Naive thymus-derived CD8-positive, alpha-beta T cell (primary cell): ENCODE measurements around the gene EID1. TPM values are rescaled to one million over a fixed set of nuclear protein-coding genes. Genes with fewer than 3 reads are reported as not detected.

Source experiments
- ATAC-seq, 2 donors: fragments of 150-1000 bp; cut with Tn5 transposase in 1 of 2; sonication (Bioruptor Pico), chemical (Tn5 transposase) in 1 of 2; 1 replicate in 1 of 2; 2 replicates in 1 of 2; pipeline ENCODE4 v1.10.0; 2021; ENCODE audit warnings: mild to moderate bottlenecking in 2 of 2, moderate library complexity in 2 of 2
- POLR2A ChIA-PET: fragments of 350-600 bp; sonication (Branson Sonifier 250); formaldehyde crosslinking; loops from one replicate; lab custom pipeline; 2021; ENCODE audit warnings: antibody characterized with exemption; lab: Charles Lee
- DNase-seq, 10 donors: peaks; one replicate each; pipeline versions ENCODE4 v3.0.0 to v3.0.0-alpha.2; 2020 to 2022
- H3K27ac Mint-ChIP-seq, 10 donors: one replicate each; pipeline ENCODE4 v1.8.0; 2020 to 2022; ENCODE audit warnings: mild to moderate bottlenecking in 10 of 10, mixed read lengths in 10 of 10, moderate library complexity in 4 of 10, inconsistent platforms in 1 of 10
- H3K27me3 Mint-ChIP-seq, 5 donors: one replicate each; pipeline ENCODE4 v1.8.0; 2021 to 2022; ENCODE audit warnings: mixed read lengths in 5 of 5
- H3K36me3 Mint-ChIP-seq, 3 donors: one replicate each; pipeline ENCODE4 v1.8.0; 2020 to 2022; ENCODE audit warnings: mixed read lengths in 3 of 3, mild to moderate bottlenecking in 2 of 3, inconsistent platforms in 1 of 3
- H3K4me1 Mint-ChIP-seq, 4 donors: one replicate each; pipeline ENCODE4 v1.8.0; 2021 to 2022; ENCODE audit warnings: mixed read lengths in 4 of 4
- H3K4me3 Mint-ChIP-seq, 10 donors: one replicate each; pipeline ENCODE4 v1.8.0; 2020 to 2022; ENCODE audit warnings: mild to moderate bottlenecking in 10 of 10, mixed read lengths in 10 of 10, moderate library complexity in 6 of 10, inconsistent platforms in 1 of 10
- H3K9me3 Mint-ChIP-seq, 9 donors: one replicate each; pipeline ENCODE4 v1.8.0; 2020 to 2022; ENCODE audit warnings: mixed read lengths in 9 of 9, mild to moderate bottlenecking in 3 of 9, inconsistent platforms in 1 of 9, moderate library complexity in 1 of 9
- polyA plus RNA-seq, 3 donors: library from polyadenylated mRNA; unstranded; fragments of 300-500 nt; fragmentation: Illumina TruSeq; gene quantifications; one replicate each; pipeline ENCODE4 v1.2.3, GENCODE V29; 2021
- total RNA-seq, 8 experiments: library from RNA in 2 of 8; stranded (reverse) in 2 of 8; gene quantifications; one replicate each; pipeline ENCODE4 v1.2.3 and lab custom pipeline; 2021 to 2026

EID1 gene
- total and polyA plus RNA-seq, 5 experiments from 2014 or later, result 56.6 to 172 (median 117) TPM

GRCh38 chr15:48922046-48922445 is 44.1 kb downstream of the EID1 start:
- ATAC-seq, result no peak
- Mint-ChIP-seq H3K27me3 (peaks cover 19 to 41% (median 24%) of the 10 kb centered on the region in 5 donors), H3K4me1 (no peaks in the 10 kb centered on the region), H3K27ac (no peak overlapping the region), H3K4me3 (no peak overlapping the region), H3K36me3 (peaks cover 0 to 5% (median 0%) of the 10 kb centered on the region in 3 donors), H3K9me3 (peaks cover 0 to 3% (median 0%) of the 10 kb centered on the region in 9 donors)
- DNase-seq, result no peak
- POLR2A ChIA-PET, result no interaction called here

GRCh38 chr15:48924528-48925393 is 46.8 kb downstream of the EID1 start:
- Mint-ChIP-seq H3K36me3 (no peaks in the 10 kb centered on the region), H3K9me3 (peaks cover 0 to 3% (median 0%) of the 10 kb centered on the region in 9 donors), H3K27me3 (peaks cover 10 to 37% (median 21%) of the 10 kb centered on the region in 5 donors), H3K4me3 (no peak overlapping the region), H3K27ac (no peak overlapping the region), H3K4me1 (no peaks in the 10 kb centered on the region)
- DNase-seq, result no peak
- POLR2A ChIA-PET, result no interaction called here
- ATAC-seq, result no peak

GRCh38 chr15:48925714-48926223 is 47.8 kb downstream of the EID1 start:
- H3K36me3 Mint-ChIP-seq, result no peaks in the 10 kb centered on the region
- peaks cover 8 to 29% (median 18%) of the 10 kb centered on the region in 5 donors for H3K27me3 Mint-ChIP-seq
- DNase-seq, result no peak
- H3K27ac Mint-ChIP-seq, result no peak overlapping the region
- no peak for ATAC-seq
- no peak overlapping the region for H3K4me3 Mint-ChIP-seq
- peaks cover 0 to 3% (median 0%) of the 10 kb centered on the region in 9 donors for H3K9me3 Mint-ChIP-seq
- H3K4me1 Mint-ChIP-seq, result no peaks in the 10 kb centered on the region
- POLR2A ChIA-PET, result no interaction called here

GRCh38 chr15:48928877-48929538 is 51.1 kb downstream of the EID1 start:
- ATAC-seq, result no peak
- Mint-ChIP-seq H3K27ac (no peak overlapping the region), H3K4me3 (no peak overlapping the region), H3K36me3 (no peaks in the 10 kb centered on the region), H3K9me3 (no peaks in the 10 kb centered on the region), H3K4me1 (no peaks in the 10 kb centered on the region), H3K27me3 (peaks cover 4 to 31% (median 16%) of the 10 kb centered on the region in 5 donors)
- POLR2A ChIA-PET, result no interaction called here
- no peak for DNase-seq

GRCh38 chr15:48929661-48930060 is 51.7 kb downstream of the EID1 start:
- Mint-ChIP-seq H3K36me3 (no peaks in the 10 kb centered on the region), H3K9me3 (no peaks in the 10 kb centered on the region), H3K4me3 (no peak overlapping the region), H3K27ac (no peak overlapping the region), H3K4me1 (no peaks in the 10 kb centered on the region), H3K27me3 (peaks cover 4 to 29% (median 13%) of the 10 kb centered on the region in 5 donors)
- POLR2A ChIA-PET, result no interaction called here
- DNase-seq (no peak), ATAC-seq (no peak)

Other genes starting within 250 kb of the EID1 start
- under 1 TPM; 0.08 to 0.21 TPM for gene FBN1, start 232.4 kb upstream of the EID1 start, total RNA-seq
- under 1 TPM in 1 of 3 donors, not detected in 2; 0.01 TPM for gene FBN1, start 232.4 kb upstream of the EID1 start, polyA plus RNA-seq
- 10 to 100 TPM; 10.5 to 11.5 TPM for gene CEP152, start 67.1 kb upstream of the EID1 start, total RNA-seq
- 1 to 10 TPM; 3.1 to 5.1 (median 3.7) TPM for gene CEP152, start 67.1 kb upstream of the EID1 start, polyA plus RNA-seq
- gene SHC4, start 85.8 kb downstream of the EID1 start, total RNA-seq, result not detected
- gene SHC4, start 85.8 kb downstream of the EID1 start, polyA plus RNA-seq, result not detected
- gene SECISBP2L, start 168.3 kb downstream of the EID1 start, total RNA-seq, result 10 to 100 TPM; 53.9 to 57.3 TPM
- 10 to 100 TPM; 17.6 to 25.2 (median 22.7) TPM for gene SECISBP2L, start 168.3 kb downstream of the EID1 start, polyA plus RNA-seq